ENCODE results near the gene EFCAB5.
"Not testable (repeated sequence)": the region's sequence is repeated elsewhere in the genome, so short reads cannot be mapped to it uniquely, and the experiment has no call there.

EFCAB5 gene

DNA sequence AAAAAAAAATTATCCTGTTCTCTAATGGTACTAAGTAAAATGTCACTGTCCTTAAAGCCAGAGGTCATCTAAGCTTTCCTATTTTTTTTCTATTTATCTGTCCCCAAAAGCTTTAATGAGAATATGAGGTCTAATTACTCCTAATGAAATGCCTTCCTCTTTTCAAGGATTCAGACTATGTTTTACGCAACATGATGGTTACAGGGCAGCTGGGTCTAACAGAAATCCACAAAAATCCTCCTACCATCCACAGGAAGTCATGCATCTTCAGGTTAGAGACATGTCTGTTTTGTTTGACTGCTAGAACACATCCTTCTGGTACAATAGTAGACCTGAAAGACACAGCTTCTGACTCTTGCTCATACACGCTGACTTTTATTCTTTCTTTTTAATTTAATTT, 145.5 kb downstream of the EFCAB5 start:
- H3K36me3 Mint-ChIP-seq (ENCODE audit: low read depth), result no peaks in the 10 kb centered on the region
- H3K27me3 Mint-ChIP-seq, result peaks cover 8% of the 10 kb centered on the region
- DNase-seq, result no peak
- no peak overlapping the region for H3K27ac Mint-ChIP-seq
- H3K4me1 Mint-ChIP-seq (ENCODE audit: low read depth), result no peaks in the 10 kb centered on the region
- no peaks in the 10 kb centered on the region for H3K9me3 Mint-ChIP-seq
- no peak overlapping the region for H3K4me3 Mint-ChIP-seq

DNA sequence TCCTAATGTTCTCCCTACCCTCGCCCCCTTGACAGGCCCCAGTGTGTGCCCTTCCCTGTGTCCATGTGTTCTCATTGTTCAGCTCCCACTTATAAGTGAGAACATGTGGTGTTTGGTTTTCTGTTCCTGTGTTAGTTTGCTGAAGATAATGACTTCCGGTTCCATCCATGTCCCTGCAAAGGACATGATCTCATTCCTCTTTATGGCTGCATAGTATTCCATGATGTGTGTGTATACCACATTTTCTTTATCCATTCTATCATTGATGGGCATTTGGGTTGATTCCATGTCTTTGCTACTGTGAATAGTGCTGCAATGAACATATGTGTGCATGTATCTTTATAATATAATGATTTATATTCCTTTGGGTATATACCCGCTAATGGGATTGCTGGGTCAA, 146.0 kb downstream of the EFCAB5 start:
- H3K4me3 Mint-ChIP-seq; H3K9me3 Mint-ChIP-seq; H3K27me3 Mint-ChIP-seq; H3K36me3 Mint-ChIP-seq (ENCODE audit: low read depth); H3K27ac Mint-ChIP-seq; DNase-seq; H3K4me1 Mint-ChIP-seq (ENCODE audit: low read depth): not testable (repeated sequence)

DNA sequence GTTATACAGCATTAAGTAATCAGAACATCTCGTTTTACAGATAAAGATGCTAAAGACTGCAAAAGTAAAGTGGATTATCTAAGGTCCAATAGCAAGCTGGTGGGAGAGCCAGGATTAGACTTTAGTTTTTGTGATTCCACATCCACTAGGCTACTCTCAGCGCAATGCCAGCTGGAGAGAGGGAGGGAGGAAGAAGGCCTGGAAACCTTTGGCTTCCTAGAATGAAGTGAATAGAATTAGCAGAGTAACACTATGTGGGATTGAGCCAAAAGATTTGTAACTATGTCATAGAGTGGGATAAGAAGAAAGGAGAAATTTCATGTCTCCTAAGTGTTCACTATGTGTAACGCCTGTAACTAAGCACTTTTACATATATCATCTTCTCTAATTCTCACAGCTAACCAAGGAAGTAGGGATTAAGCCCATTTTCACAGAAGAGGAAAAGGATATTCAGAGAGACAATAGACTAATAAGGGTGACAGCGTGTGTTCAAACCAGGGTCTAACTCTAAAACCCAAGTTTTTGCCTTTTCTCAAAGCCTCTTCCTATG, 149.8 kb downstream of the EFCAB5 start:
- H3K27ac Mint-ChIP-seq, result no peak overlapping the region
- H3K4me1 Mint-ChIP-seq (ENCODE audit: low read depth), result peaks cover 4% of the 10 kb centered on the region
- H3K36me3 Mint-ChIP-seq (ENCODE audit: low read depth), result no peaks in the 10 kb centered on the region
- H3K4me3 Mint-ChIP-seq, result no peak overlapping the region
- no peak for DNase-seq
- peaks cover 28% of the 10 kb centered on the region for H3K27me3 Mint-ChIP-seq
- no peaks in the 10 kb centered on the region for H3K9me3 Mint-ChIP-seq

DNA sequence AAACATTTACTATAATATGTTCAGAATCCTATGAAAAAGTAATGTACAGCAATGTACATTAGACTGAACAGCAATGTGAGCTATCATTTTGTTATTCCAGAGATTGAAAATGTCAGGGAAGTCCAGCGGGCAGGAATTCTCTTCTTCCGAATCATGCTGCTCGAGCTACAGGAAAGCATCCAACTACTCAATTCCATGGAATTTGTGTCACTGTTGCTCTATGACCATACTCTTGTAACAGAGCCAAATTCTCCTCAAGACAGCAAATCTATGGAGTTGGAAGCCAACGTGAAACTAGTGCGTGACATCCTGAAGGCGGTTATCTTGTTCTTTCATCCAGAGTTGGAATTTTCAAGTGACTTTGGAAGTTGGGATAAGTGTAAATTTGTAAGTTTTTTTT, 150.3 kb downstream of the EFCAB5 start:
- DNase-seq, result no peak
- H3K4me3 Mint-ChIP-seq, result no peak overlapping the region
- no peaks in the 10 kb centered on the region for H3K36me3 Mint-ChIP-seq (ENCODE audit: low read depth)
- H3K9me3 Mint-ChIP-seq, result no peaks in the 10 kb centered on the region
- peaks cover 27% of the 10 kb centered on the region for H3K27me3 Mint-ChIP-seq
- H3K4me1 Mint-ChIP-seq (ENCODE audit: low read depth), result peaks cover 4% of the 10 kb centered on the region
- H3K27ac Mint-ChIP-seq, result no peak overlapping the region

DNA sequence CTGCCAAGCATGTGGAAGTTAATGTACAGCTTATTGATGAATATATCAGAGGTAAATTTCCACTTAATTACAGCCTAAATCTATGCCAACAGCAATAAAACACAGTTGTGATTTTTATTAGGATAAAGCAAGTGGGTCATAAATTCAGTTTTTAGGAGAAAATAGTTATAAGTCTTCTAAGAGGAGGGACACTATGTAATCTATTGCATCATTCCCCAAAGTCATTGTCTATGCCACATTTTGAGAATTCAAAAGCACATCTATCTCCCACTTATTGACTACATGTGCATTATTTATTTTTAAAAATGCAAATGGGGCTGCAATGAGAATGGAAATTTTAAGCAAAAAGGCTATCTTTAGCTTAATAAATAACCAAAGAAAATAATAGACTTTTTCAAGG, 151.5 kb downstream of the EFCAB5 start:
- Mint-ChIP-seq H3K36me3 (ENCODE audit: low read depth) (no peaks in the 10 kb centered on the region), H3K4me3 (no peak overlapping the region), H3K27me3 (peaks cover 22% of the 10 kb centered on the region), H3K9me3 (no peaks in the 10 kb centered on the region), H3K27ac (no peak overlapping the region), H3K4me1 (ENCODE audit: low read depth) (peaks cover 4% of the 10 kb centered on the region)
- no peak for DNase-seq

DNA sequence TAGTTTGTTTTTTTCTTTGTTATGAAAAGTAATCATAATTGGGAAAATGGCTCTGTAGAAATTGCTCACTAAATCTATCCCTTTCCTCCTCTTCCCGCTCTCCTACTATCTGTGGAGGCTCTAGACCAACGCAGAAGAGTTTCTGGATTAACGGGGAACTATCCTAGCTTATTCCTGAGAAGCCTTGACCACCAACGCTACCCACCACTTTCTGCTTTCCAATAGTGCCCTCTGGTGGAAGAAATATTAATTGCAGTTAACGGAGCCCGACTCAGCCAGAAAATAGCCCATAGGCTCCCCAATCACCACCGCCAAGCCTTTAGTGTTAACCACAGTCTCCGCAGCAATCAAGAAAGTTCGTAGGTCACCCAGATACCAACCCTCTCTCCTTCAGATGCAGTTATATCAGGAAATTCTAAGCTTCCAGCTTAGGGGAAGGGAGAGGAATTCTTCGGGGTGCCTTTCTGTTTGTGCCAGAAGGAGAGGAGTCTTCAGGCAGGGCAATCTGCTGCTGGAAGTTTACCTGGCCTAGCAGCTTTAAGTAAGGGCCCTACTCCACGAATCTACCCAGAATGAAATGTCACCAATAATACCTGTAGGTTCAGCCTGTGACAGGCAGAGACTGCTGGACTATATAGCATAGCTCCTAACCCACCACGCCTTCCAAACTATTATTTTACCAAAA, 152.2 kb downstream of the EFCAB5 start:
- H3K4me3 Mint-ChIP-seq, result no peak overlapping the region
- no peaks in the 10 kb centered on the region for H3K36me3 Mint-ChIP-seq (ENCODE audit: low read depth)
- no peaks in the 10 kb centered on the region for H3K9me3 Mint-ChIP-seq
- peak; percentile 37 for DNase-seq
- H3K4me1 Mint-ChIP-seq (ENCODE audit: low read depth), result peaks cover 4% of the 10 kb centered on the region
- H3K27ac Mint-ChIP-seq, result no peak overlapping the region
- peaks cover 24% of the 10 kb centered on the region for H3K27me3 Mint-ChIP-seq

DNA sequence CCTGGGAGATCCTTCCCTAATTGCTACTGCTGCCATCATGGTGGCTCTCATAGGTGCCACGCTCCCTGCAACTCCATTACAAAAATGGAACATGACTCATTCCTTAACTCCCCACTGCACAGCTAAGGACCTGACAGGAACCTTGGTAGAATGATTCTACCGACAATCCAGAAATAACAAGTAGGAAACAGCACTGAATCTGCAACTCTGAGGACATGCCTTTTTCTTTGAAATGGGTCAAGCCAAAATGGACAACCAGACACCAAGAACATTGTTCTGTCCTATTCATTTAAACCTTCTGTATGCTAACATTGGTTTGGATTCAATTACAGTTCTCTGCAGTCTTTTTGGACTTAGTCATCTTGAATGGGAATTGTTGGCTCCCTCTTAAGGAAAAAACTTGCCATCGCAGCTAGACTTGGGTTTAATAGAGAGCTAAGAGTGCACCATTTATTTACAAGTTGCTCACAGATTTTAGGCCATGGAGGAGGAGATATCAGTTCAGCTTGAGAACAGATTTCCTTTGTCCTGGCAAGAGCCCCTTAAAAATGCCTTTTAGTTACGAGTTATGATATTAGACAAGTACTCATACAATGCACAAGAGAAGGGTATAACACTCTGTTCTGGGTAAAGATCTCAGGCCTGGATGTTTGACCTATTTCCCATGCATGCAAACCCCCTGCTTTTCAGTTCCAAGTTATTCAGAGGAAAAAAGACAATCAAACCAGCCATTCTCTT, 154.2 kb downstream of the EFCAB5 start:
- Mint-ChIP-seq H3K36me3 (ENCODE audit: low read depth) (no peaks in the 10 kb centered on the region), H3K9me3 (no peaks in the 10 kb centered on the region), H3K4me3 (no peak overlapping the region), H3K27me3 (peaks cover 27% of the 10 kb centered on the region), H3K27ac (no peak overlapping the region), H3K4me1 (ENCODE audit: low read depth) (peaks cover 4% of the 10 kb centered on the region)
- DNase-seq, result no peak

DNA sequence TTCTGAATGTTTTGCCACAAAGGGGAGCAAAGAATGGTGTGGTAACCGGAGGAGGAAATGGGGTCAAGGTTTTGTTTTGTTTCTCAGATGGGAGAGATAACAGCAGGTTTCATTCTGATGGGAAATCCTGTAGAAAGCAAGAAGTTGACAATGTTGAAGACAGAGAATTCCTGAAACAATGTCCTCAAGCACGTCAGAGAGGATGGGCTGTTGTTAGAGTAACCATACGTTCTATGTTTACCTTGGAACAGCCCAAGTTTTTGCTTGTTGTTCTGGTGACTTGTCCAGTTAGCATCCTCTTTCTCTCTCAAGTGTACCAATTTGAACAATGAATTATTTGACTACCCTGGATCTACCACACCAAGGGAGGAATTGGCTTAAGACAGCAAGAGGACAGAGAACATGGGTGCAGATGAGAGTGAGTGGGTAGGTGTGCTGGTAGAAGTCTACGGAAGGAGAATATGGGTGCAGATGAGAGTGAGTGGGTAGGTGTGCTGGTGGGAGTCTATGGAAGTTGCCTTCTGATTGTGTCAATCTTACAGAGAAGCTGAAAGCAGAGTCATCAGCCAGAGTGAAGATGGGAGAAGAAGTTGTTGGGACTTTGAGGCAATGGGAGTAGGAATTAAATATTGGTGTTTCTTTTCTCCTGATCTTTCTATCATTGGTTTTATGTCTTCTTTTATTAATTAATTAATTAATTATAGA, 160.4 kb downstream of the EFCAB5 start:
- Mint-ChIP-seq H3K9me3 (no peaks in the 10 kb centered on the region), H3K4me3 (no peak overlapping the region), H3K4me1 (ENCODE audit: low read depth) (peaks cover 5% of the 10 kb centered on the region), H3K36me3 (ENCODE audit: low read depth) (no peaks in the 10 kb centered on the region), H3K27me3 (peaks cover 9% of the 10 kb centered on the region), H3K27ac (no peak overlapping the region)
- no peak for DNase-seq

DNA sequence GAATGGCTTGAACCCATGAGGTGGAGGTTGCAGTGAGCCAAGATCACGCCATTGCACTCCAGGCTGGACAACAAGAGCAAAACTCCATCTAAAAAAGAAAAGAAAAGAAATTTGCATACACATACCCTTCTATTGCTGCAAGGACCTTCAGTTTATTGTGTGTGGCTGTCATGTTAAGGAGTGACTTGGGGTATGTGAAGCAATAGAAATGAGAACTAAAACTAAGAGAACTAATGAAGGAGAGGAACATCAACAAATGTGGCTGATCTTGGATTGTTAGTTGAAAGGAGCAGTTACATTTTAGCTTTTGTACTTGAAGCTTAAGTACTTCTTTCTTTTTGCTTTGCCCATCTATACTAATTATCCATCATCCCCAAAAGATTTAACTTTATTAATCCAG, 162.5 kb downstream of the EFCAB5 start:
- Mint-ChIP-seq H3K4me3 (no peak overlapping the region), H3K9me3 (no peaks in the 10 kb centered on the region), H3K4me1 (ENCODE audit: low read depth) (peaks cover 5% of the 10 kb centered on the region), H3K27ac (no peak overlapping the region), H3K36me3 (ENCODE audit: low read depth) (no peaks in the 10 kb centered on the region), H3K27me3 (peaks cover 9% of the 10 kb centered on the region)
- no peak for DNase-seq

DNA sequence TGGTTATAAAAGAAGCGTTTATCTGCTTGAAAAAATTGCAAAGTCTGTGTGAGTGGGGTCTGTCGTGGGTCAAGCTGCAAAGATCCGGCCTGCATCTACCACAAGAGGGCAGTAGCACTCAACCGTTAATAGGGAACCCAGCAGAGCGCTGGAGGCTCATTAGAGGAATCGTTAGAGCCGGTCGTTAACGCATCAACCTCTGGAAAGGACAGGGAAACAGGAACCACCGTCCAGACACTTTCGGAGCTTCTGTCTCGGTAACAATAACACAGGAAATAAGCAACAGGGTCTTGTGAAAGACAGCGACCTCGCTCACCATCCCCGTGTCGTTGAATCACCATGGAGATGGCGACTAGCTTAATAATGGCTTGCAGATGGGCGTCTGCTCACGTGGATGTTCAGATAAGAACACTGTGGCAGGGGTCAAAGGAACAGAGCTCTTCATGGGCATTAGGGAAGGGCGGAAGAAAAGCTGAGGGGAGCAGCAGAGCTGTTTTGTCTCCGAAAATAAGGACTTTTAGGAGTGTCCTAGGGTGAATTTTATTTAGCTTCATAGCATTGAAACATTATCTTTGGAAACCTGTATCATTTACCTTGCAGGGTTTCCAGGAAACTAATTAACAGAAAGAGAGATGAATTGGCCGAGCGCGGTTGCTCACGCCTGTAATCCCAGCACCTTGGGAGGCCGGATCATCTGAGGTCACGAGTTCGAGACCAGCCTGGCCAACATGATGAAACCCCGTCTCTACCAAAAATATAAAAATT, 163.3 kb downstream of the EFCAB5 start:
- Mint-ChIP-seq H3K9me3 (no peaks in the 10 kb centered on the region), H3K27me3 (peaks cover 10% of the 10 kb centered on the region)
- DNase-seq, result peak; percentile 75

DNA sequence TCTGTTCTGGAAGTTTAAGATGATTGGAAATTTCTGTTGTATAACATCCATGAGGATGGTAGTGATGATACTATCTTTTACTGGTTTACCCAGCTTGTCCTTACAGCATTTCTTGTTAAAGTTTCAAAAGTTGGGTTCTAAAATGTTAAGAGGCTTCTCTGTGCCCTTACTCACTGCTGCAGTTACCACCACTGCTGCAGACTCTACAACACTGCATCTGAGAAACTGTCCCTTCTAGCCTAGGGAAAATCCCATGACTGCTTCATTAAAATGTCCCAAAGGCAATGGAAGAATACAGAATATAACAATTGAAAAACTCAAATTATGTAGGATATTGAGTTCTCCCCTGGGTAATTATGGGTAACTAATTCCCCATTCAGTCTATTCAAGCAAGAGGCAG, 171.4 kb downstream of the EFCAB5 start:
- Mint-ChIP-seq H3K27me3 (peaks cover 3% of the 10 kb centered on the region), H3K4me1 (ENCODE audit: low read depth) (peaks cover 21% of the 10 kb centered on the region), H3K4me3 (no peak overlapping the region), H3K27ac (peak overlapping the region; percentile 31), H3K36me3 (ENCODE audit: low read depth) (peaks cover 15% of the 10 kb centered on the region), H3K9me3 (no peaks in the 10 kb centered on the region)
- DNase-seq, result no peak

More for the DNA sequence above, 163.3 kb downstream of the EFCAB5 start:
- Mint-ChIP-seq H3K36me3 (ENCODE audit: low read depth) (no peaks in the 10 kb centered on the region), H3K27ac (no peak overlapping the region), H3K4me3 (peak overlapping the region; percentile 75), H3K4me1 (ENCODE audit: low read depth) (peaks cover 5% of the 10 kb centered on the region)

DNA sequence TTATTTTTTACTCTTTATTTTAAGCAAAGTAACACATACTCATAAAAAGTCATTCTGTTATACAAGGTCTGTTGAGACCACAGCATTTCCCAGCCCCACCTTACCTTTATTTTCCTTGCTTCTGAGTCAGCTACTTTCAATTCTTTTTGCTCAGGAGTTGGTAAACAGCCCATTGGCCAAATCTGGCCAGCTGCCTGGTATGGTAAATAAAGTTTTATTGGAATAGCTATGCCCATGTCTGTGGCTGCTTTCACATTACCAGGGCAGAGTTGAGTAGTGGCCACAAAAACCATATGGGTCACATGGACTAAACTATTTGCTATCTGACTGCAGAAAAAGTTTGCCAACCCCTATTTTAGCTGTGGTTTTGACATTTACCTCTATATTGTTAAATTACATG, 171.8 kb downstream of the EFCAB5 start:
- Mint-ChIP-seq H3K27me3 (peaks cover 3% of the 10 kb centered on the region), H3K4me3 (no peak overlapping the region), H3K4me1 (ENCODE audit: low read depth) (peaks cover 24% of the 10 kb centered on the region), H3K36me3 (ENCODE audit: low read depth) (peaks cover 19% of the 10 kb centered on the region), H3K27ac (peak overlapping the region; percentile 31), H3K9me3 (no peaks in the 10 kb centered on the region)
- no peak for DNase-seq

DNA sequence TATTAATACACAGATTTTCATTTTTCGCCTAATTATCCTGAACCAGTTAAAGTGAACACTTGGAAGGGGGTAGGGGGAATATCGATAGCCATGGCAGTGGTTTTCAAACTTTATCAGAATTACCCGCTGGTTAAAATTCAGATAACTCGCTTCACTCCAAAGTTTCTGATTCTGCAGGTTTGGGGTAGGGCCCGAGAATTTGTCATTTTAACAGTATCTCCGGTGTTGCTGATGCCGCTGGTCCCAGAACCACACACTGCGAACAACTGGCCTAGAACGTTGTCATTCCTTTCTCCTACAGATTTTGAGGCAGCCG, 174.9 kb downstream of the EFCAB5 start:
- peak overlapping the region; percentile 96 for H3K4me3 Mint-ChIP-seq
- no peak for DNase-seq
- peaks cover 47% of the 10 kb centered on the region for H3K36me3 Mint-ChIP-seq (ENCODE audit: low read depth)
- H3K4me1 Mint-ChIP-seq (ENCODE audit: low read depth), result peaks cover 48% of the 10 kb centered on the region
- no peaks in the 10 kb centered on the region for H3K9me3 Mint-ChIP-seq
- H3K27ac Mint-ChIP-seq, result peak overlapping the region; percentile 99
- no peaks in the 10 kb centered on the region for H3K27me3 Mint-ChIP-seq
